NCI-H1048 (cell line): ENCODE results near the gene SEMA4F.

Experiments
- DNase-seq: peaks from one replicate; lab custom pipeline; 2025; lab: John Stamatoyannopoulos, UW

SEMA4F gene

DNA sequence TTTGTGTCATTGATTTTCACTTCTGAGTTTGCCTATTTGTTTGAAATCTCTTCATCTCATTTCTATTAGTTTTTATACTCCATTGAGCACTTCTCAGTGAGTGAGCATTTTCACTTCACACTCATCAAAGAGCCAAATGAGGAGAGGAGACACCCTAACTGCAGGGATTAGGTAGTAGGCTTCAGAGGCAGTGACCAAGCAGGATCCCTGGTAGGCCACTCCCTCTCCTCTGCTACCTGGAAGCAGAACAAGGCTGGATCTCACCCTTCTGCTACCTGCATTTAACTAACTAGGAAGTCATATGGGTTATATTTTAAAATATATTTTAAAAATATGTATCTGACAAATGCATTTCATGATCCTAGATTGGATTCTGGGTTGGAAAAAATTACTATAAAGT is 52.7 kb downstream of the SEMA4F start:
- no peak for DNase-seq

DNA sequence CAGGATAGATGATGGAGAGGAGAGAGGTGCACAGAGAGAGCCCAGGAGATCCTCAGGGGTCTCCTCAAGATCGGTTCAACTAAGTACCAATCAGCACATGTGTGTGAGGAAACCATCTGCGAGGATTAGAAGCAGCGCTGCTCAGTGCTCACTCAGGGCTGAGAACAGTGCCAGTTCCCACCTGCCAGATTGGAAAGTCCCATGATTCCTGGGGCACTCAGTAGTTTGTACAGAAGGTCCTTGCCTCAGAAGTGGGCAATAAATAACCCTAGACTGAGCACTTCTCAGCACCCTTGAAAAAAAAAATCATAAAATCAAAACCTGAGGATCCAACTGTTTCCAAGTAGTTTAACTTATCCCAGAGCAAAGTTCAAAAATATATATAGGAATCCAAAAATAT is 53.8 kb downstream of the SEMA4F start:
- no peak for DNase-seq

GRCh38 chr2:74708296-74708695 is 54.2 kb downstream of the SEMA4F start:
- DNase-seq, result no peak

DNA sequence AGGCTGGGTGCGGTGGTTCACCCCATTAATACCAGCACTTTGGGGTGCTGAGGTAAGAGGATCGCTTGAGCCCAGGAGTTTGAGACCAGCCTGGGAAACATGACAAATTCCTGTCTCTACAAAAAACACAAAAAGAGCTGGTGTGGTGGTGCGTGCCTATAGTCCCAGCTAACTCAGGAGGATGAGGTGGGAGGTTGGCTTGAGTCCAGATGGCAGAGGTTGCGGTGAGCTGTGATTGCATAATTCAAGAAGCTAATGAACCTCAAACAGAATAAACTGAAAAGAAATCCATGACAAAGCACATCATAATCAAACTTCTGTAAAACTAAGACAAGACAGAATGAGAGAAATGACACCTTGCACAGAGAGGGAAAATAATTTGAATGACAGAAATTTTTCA is 54.8 kb downstream of the SEMA4F start:
- DNase-seq, result no peak

- DNase-seq, result no peak
These were observed 58.4 kb downstream of the SEMA4F start for GRCh38 chr2:74712223-74713053.

DNA sequence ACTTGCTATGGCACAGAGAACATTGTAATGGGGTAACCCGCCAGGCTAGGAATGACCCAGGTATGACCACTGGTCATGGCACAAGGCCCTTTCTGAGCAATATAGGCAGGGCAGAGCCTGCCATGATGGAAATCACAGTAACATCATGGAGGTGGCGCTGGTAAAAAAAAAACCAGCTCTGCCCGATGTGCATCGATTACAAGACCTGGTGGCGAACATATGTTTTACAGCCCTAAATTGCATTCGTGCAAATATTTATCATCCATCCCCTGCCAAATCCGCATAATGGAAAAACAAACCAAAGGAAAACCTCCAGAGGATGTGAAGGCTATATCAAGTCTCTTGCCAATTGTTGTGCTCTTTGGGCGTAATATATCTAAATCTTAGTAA is 60.6 kb downstream of the SEMA4F start:
- no peak for DNase-seq

GRCh38 chr2:74715081-74715791 is 61.2 kb downstream of the SEMA4F start:
- peak; percentile 44 for DNase-seq

DNA sequence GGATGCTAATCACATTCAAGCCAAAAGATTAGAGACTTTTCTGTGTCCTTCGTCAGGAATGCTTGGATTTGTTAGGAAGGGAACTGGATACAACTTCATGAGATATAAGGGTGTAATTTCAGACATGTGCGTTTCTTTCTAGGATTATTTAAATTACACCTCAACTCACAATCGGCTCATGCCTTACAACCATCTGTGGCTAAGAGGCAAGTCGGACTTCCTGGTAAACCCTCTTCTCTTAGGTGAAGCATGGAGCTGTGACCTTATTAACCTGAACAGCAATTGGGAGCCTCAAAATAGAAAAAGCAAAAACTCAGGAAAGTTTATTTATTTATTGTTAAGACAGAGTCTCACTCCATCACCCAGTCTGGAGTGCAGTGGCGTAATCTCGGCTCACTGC is 61.8 kb downstream of the SEMA4F start:
- no peak for DNase-seq

- no peak for DNase-seq
These were observed 65.0 kb downstream of the SEMA4F start for GRCh38 chr2:74719066-74719465.

DNA sequence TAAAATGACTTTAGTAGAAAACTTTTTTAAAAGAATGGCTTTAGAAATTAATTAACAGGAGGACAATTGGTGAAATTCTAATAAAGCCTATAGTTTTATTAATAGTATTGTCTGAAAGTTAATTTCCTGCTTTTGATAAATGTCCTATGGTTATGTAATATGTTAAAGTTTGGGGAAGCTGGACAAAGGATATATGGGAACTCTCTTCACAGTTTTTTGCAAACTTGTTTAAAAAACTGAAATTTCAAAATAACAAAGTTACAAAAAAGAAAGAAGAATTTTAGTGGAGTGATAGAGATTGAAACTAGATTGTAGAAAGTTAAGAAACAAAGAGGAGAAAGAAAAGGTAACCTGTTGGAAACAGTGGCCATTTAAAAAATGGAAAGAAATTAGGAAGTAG is 67.3 kb downstream of the SEMA4F start:
- no peak for DNase-seq

DNA sequence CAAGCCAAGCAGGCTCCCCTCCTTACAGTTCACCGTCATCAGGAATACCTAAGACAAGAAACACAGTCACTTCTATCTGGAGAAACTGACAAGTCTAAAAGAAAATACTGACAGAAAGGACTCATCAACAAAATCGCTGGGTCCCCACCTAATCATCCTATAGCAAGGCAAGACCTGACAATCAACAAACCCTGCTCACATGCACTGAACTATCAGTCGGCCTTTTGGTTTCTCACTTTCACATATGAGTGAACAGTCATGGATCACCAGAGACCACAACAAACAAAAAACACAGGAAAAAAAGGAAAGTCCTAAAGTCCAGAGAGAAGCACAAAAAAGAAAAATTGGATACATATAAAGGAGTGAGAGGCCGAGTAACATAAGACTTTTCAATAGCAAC is 70.4 kb downstream of the SEMA4F start:
- no peak for DNase-seq

- no peak for DNase-seq
These were observed 71.2 kb downstream of the SEMA4F start for GRCh38 chr2:74725287-74725686.

- DNase-seq, result no peak
These were observed 74.8 kb downstream of the SEMA4F start for GRCh38 chr2:74728842-74729241.

DNA sequence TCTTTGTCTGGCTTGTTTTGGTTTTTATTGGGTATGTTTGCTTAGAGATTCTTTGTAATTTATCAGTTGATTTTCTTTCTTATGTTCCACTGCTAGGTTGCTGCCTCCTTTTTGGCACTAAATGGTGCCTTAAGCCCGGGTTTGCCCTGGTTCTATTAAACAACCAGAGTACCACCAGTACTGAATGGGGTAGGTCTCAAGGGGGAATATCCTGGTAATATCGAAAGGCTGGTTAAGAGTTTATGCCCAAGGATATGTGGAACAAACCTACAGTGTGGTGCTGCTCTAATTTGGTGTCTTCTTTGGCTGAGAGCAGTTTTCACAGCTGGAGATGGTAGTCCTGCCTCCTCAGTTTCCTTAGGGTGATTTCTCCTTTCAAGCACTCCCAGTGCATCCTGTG is 76.5 kb downstream of the SEMA4F start:
- DNase-seq, result no peak
